ENCODE data around the gene CD99L2. TPM values are rescaled to one million over a fixed set of nuclear protein-coding genes. Genes with fewer than 3 reads are reported as not detected.

Gene CD99L2
- total RNA-seq, 1 experiment from 2014 or later = 29.5 TPM

GRCh38 chrX:150762258-150763165 is 136.0 kb downstream of the CD99L2 start:
- DNase-seq (ENCODE audit: low spot score) = no peak
- no TSS peak for BruUV-seq (replicated peaks)
- no peak overlapping the region for H3K4me3 ChIP-seq (ENCODE audit: low read depth, low read length, poor library complexity, severe bottlenecking)
- H3K9me3 ChIP-seq (ENCODE audit: low read depth, low read length, poor library complexity, severe bottlenecking) = no peaks in the 10 kb centered on the region
- H3K36me3 ChIP-seq (ENCODE audit: insufficient read depth, low read length, poor library complexity, severe bottlenecking) = no peaks in the 10 kb centered on the region
- H3K4me1 ChIP-seq (ENCODE audit: insufficient read depth, low read length, poor library complexity, severe bottlenecking) = no peaks in the 10 kb centered on the region
- intact Hi-C loops (cut with micrococcal nuclease; ENCODE audit: unreplicated experiment) = no loop called here
- no peaks in the 10 kb centered on the region for H3K27me3 ChIP-seq (replicated peaks; ENCODE audit: insufficient read depth, low read depth, low read length, poor library complexity)
- ChIA-PET POLR2A (ENCODE audit: low non-redundant PET) (no interaction called here), CTCF (no interaction called here)
- no peak overlapping the region for H3K27ac ChIP-seq (ENCODE audit: low read depth, low read length, poor library complexity, severe bottlenecking)
- no peak for TF ChIP-seq EZH2 (IDR thresholded peaks at IDR 0.05; ENCODE audit: borderline replicate concordance, low read depth, low read length, poor library complexity, severe bottlenecking)
- TF ChIP-seq CTCF (conservative IDR thresholded peaks at IDR 0.05; ENCODE audit: low read depth, low read length) = no peak

- H3K27ac ChIP-seq (ENCODE audit: low read depth, low read length, poor library complexity, severe bottlenecking) = no peak overlapping the region
- no peaks in the 10 kb centered on the region for H3K27me3 ChIP-seq (replicated peaks; ENCODE audit: insufficient read depth, low read depth, low read length, poor library complexity)
- H3K9me3 ChIP-seq (ENCODE audit: low read depth, low read length, poor library complexity, severe bottlenecking) = no peaks in the 10 kb centered on the region
- no peak overlapping the region for H3K4me3 ChIP-seq (ENCODE audit: low read depth, low read length, poor library complexity, severe bottlenecking)
- no TSS peak for BruUV-seq (replicated peaks)
- H3K36me3 ChIP-seq (ENCODE audit: insufficient read depth, low read length, poor library complexity, severe bottlenecking) = no peaks in the 10 kb centered on the region
- POLR2A ChIA-PET (ENCODE audit: low non-redundant PET) = no interaction called here
- CTCF ChIA-PET = no interaction called here
- no peak for DNase-seq (ENCODE audit: low spot score)
- no peak for TF ChIP-seq EZH2 (IDR thresholded peaks at IDR 0.05; ENCODE audit: borderline replicate concordance, low read depth, low read length, poor library complexity, severe bottlenecking)
- TF ChIP-seq CTCF (conservative IDR thresholded peaks at IDR 0.05; ENCODE audit: low read depth, low read length) = no peak
- H3K4me1 ChIP-seq (ENCODE audit: insufficient read depth, low read length, poor library complexity, severe bottlenecking) = no peaks in the 10 kb centered on the region
- intact Hi-C loops (cut with micrococcal nuclease; ENCODE audit: unreplicated experiment) = no loop called here
Measured at GRCh38 chrX:150761819-150762216, 136.7 kb downstream of the CD99L2 start.

- no peaks in the 10 kb centered on the region for H3K27me3 ChIP-seq (replicated peaks; ENCODE audit: insufficient read depth, low read depth, low read length, poor library complexity)
- POLR2A ChIA-PET (ENCODE audit: low non-redundant PET) = no interaction called here
- BruUV-seq (replicated peaks) = no TSS peak
- TF ChIP-seq CTCF (conservative IDR thresholded peaks at IDR 0.05; ENCODE audit: low read depth, low read length) = no peak
- no peak for TF ChIP-seq EZH2 (IDR thresholded peaks at IDR 0.05; ENCODE audit: borderline replicate concordance, low read depth, low read length, poor library complexity, severe bottlenecking)
- no peaks in the 10 kb centered on the region for H3K4me1 ChIP-seq (ENCODE audit: insufficient read depth, low read length, poor library complexity, severe bottlenecking)
- no peak for DNase-seq (ENCODE audit: low spot score)
- H3K9me3 ChIP-seq (ENCODE audit: low read depth, low read length, poor library complexity, severe bottlenecking) = no peaks in the 10 kb centered on the region
- intact Hi-C loops (cut with micrococcal nuclease; ENCODE audit: unreplicated experiment) = no loop called here
- no peak overlapping the region for H3K4me3 ChIP-seq (ENCODE audit: low read depth, low read length, poor library complexity, severe bottlenecking)
- H3K27ac ChIP-seq (ENCODE audit: low read depth, low read length, poor library complexity, severe bottlenecking) = no peak overlapping the region
- H3K36me3 ChIP-seq (ENCODE audit: insufficient read depth, low read length, poor library complexity, severe bottlenecking) = no peaks in the 10 kb centered on the region
- CTCF ChIA-PET = no interaction called here
Measured at GRCh38 chrX:150761176-150761818, 137.2 kb downstream of the CD99L2 start.

Measured in A673 (cell line).